ENCODE measurements around the gene SCFD2.
"Not testable (repeated sequence)": the region's sequence is repeated elsewhere in the genome, so short reads cannot be mapped to it uniquely, and the experiment has no call there.

The SCFD2 gene

DNA sequence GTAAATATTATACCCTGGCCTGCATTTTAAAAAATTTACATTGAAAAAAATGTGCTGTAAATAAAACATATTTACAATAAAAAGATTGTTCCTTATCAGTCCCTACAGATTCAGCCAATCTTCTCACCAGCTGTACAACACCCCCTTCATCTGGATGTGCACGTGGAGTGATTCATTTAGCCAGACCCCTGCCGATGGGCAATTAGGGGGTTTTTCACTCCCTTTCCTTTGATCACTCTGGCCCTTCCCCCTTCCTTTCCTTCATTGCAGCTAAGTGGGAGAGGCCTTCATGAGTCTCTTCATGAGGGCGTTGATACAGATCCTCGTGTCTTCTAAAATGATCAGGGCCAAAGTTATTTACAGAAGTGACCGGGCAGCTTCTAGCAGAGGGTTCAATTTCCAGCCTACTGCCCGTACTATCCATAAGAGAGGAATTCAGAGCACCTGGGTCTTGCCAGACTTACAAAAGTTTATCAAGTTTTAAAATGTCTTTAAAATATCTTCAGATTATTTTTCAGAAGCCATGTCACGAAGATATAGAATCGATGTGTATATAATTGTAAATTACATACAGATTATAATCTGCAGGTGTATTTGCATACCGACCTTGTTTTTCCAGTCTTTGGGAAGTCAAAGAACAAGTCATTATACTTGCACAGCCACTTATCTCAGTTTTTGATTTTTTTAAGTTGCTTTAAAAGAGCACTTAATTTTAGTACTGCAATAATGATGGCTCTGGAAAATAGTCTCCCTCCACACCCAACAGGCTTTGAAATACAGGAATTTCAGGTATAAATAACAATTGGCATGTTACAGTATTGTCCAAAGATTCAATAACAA lies 525.1 kb downstream of the SCFD2 start:
- DNase-seq = peak; percentile 36

DNA sequence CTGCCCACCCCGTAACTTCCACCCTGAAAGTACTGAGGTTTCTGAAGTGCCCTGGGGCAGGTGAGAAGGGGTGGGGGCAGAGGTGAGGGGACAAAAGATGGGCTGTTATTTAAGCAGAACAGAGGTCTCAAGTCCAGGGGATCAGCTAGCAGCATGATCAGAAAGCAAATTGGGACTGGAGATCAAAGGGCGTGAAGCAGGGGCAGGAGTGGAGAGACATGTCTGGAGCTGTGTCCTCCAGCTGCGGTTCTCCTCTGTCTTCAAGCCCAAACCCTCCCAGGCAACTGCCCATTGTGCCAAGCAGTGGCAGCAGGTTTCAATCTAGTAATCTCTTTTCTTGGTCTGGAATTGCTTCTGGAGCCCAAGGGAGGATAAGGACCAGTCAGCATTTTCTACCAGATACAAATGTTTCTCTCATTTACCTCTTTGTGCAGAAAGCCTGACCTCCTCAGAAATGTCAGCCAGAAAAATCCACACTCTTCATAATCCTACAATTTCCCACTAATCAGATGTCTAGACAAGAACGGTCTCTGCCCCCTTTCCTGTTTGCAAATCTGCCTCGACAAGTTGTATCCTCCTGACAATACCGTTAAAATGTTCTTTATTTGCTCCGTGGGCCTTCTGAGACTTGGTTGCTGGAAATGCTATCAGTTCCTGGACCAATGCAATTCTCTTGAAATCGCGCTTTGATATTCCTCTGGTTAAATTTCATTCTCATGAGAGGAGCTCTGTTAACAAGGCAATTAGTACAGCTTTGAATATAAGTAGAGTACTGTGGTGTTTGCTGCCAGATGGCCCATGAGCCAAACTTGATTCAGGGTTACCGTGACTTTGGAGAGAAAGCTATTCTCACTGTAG lies 526.9 kb downstream of the SCFD2 start:
- no peak for DNase-seq

DNA sequence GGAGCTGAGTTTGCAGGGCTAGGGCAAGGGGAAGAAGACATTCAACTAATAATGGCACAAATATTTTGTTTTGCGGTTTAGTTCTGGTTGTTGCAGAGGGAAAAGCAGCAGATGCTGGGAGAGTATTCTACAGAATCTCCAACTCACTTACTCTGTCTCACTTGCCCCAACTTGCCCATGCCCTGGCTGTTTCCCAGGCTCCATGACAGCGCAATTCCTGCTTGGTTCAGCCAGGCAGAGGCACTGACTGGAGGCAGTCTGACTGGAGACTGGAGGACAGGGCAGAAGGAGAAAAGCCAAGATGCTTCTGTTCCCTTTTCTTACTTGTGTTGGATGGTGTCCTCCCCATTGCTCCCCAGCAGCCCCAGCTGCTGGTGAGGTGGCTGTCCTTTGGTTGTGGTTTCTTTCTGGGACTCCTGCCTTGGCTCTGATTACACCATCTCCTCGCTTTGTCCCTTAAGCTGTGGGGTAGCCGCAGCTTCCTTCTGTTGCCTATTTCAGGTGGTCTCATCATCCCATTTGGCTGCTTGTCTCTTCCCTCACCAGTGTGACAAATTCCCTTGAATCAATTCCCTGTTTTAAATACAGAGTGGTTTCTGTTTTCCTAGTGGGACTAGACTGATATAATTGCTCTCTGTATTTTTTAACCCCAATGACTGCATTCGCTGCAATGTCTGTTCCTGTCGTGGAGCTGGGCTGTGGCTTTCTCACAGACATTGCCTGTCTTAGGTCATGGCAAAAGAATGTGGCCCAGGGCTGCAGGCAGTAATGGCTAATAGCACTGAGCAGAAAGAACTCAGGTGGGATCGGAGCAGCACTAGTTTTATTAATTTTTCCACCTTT lies 527.9 kb downstream of the SCFD2 start:
- DNase-seq = peak; percentile 8

DNA sequence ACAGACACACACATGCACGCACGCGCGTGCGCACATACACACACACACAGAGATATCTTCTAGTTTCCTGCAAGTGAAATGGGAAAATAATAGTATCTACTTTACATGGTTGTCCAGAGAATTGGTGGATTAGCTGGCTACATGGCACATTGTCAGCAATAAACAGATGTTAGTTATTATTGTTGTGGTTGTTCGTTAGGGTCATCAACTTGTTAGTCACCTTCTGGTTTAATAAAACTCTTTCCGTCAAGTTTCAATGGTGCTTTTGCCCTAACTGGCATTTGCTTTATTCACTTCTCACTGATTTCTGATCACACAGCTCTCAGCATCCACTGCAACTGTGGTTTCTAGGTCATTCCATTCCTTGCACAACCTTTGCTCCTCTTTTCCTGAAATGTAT lies 529.2 kb downstream of the SCFD2 start:
- DNase-seq = no peak

DNA sequence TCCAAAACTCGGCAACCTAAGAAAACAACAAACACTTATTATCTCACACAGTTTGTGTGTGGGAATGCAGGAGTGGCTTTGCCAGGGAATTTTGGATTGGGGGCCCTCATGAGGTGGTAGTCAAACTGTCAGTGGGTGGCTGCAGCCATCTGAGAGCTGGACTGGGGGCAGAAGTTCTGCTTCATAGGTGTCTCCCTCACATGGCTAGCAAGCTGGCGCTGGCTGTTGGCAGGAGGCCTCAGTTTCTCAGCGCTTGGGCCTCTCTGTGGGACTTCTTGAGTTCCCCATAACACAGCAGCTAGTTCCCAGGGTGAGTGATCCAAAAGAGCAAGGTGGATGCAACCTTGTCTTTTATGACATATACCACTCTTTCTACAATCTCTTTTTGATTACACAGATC lies 529.7 kb downstream of the SCFD2 start:
- no peak for DNase-seq

DNA sequence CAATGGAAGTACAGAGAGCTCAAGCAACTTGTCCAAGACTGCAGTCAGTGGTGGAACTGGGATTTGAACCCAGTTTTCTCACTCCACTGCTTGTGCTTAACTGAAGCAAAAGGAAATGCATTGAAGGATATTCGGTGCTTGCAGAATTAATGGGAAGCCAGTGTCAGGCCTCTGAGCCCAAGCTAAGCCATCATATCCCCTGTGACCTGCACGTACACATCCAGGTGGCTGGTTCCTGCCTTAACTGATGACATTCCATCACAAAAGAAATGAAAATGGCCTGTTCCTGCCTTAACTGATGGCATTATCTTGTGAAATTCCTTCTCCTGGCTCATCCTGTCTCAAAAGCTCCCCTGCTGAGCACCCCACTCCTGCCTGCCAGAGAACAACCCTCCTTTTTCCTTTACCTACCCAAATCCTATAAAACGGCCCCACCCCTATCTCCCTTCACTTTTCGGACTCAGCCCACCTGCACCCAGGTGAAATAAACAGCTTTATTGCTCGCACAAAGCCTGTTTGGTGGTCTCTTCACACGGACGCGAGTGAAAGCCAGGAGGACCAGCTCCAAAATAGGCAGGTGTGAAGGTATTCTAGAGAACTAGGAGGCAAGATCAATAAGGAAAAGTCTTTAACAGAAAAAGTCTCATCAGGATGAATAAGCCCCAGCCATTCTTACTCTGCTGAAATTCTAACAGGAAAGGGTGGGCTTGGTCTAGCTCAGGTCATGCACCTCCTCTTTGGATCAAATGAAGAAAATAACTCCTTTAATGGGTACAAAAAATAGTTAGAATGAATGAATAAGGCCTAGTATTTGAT lies 531.0 kb downstream of the SCFD2 start:
- DNase-seq = not testable (repeated sequence)

DNA sequence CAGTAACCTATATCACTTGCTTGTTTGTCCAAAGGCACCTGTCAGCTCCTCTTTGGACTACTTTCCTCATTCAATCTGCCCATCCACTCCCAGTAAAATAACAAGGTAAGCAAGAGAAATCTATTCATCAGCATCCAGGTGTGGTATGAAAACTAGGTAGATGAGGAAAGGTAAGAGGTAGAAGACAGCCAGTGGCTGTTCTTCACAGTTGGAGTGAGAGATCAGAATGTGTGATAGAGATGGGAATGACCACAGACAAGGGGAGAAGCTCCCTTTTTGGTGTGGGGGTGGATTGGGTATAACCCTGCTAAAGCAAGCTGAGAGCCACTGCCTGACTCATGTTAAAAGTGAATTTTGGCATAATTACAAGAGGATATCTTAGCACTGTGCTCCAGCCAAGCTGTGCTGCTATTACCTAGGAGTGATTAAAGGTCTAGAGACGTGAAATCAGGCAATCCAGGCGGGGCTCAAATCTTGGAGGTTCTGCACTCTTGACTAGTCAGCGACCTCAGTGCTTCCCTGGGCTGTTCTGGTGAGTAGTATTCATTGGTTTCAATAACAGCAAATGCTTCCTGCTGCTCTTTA lies 531.8 kb downstream of the SCFD2 start:
- peak; percentile 39 for DNase-seq

DNA sequence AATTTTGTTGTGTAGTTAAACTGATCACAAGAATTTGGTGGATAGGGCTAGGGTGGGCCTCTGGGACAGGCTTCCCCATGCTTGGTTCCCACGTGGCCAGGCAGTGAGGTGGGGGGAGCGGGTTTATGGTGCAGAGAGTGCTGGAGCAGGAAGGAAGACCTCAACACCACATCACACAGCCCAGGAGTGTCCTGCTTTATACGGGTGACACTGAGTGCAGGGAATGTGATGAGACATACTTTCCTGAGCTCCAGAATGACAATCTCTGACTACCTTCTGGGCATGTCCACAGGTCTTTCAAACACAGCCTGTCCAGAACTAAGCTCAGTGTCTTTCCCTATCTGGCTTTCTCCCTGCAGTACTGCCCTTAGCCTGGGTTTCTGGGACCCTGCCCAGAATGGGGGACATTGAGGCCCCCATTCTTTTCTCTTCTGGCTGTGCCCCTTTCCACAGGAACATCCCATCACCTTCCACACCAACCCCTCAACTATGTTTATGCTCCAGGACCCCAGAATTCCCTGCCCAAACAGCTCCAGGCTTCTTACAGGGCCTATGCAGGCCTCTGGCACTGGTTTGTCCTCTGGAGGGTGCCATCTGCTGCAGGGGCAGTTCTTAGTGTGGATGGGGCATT lies 540.3 kb downstream of the SCFD2 start:
- DNase-seq = no peak

DNA sequence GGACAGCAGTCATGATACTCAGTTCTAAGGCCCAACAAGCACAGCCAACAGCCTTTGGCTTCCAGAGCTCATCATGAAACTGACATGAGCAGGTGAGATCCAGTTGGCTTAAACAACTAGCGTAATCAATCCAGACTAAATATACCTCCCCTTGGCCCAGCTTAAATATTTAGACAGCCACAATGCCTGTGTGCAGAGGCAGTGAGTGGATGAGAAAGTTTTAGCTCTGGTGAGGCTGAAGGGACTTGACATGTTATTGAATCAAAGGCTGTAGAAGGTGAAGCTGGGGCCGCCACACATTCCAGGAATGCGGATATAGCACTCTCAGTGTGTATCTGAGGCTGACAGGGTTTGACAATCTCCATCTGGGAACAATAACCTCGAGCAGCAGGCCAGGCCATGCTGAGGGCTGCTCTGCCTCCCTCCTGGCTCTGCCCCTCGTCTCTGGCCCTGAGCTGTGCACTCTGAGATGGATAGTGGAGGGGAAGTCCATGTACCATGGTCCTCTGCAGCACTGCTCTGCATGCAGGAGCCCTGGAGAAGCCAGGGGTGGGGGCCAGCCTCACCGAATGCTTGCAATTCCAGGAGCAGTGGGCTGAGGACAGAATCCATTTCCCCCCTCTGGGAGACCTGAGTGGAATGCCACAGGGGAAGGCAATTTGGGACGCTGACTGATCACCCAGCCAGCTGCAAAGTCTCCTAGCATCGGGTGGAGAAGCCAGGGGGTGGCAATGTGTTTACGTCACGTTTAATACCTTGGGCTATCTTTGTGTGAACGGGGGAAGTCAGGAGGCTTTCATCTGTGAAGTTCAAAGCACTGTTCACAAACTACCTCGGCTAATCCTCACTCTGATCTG lies 541.0 kb downstream of the SCFD2 start:
- no peak for DNase-seq

DNA sequence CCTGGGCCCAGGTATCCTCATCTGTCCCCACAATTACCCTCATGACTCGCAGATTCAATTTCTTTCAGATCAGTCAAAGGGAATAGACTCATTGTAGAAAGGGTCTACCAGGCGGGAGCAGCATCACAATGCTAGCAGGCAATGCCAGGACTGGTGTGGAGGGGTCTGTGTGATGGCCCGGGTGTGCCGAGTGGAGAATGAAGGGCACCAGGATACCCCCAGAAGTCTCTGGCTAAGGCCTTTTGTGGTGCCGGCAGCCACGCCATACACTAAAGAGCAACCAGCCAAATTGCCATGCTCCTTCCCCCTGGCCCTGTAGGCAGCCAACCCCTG lies 541.6 kb downstream of the SCFD2 start:
- DNase-seq = no peak

DNA sequence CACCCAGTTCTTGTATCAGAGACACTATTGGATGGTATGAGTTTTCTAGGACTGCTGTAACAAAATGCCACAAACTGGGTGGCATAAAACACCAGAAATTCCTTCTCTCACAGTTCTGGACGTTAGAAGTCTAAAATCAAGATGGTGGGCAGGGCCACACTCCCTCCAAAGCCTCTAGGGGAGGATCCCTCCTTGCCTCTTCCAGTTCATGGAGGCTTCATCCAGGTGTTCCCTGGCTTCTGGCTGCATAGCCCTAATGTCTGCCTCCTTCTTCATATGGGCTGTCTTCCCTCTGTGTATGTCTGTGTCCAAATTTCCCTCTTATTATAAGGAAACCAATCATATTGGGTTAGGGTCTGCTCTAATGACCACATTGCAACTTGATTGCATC lies 542.2 kb downstream of the SCFD2 start:
- DNase-seq = no peak
